Neural cell (in vitro differentiated cells): ENCODE results near the gene SOX13. TPM values are rescaled to one million over a fixed set of nuclear protein-coding genes. Genes with fewer than 3 reads are reported as not detected.

ENCODE experiments used
- H2AFZ ChIP-seq: fragments of 200-600, 300-800 bp; sonication (generic), shearing (Covaris generic); 2 replicates; pipeline ENCODE4 v1.6.0; 2014; ENCODE audit warnings: low read depth, mild to moderate bottlenecking, antibody characterized with exemption, low read length, moderate library complexity
- H3F3A ChIP-seq: fragments of 200-600 bp; shearing (Covaris generic); 2 replicates; pipeline ENCODE4 v1.6.1; 2016; ENCODE audit warnings: mild to moderate bottlenecking, moderate library complexity, mixed read lengths, antibody characterized with exemption, low read length; ENCODE audit not compliant: insufficient read depth, poor library complexity, severe bottlenecking
- H3K27ac ChIP-seq: fragments of 200-600, 300-800 bp; sonication (generic), shearing (Covaris generic); 2 replicates; pipeline ENCODE4 v1.5.1; 2014; ENCODE audit warnings: mild to moderate bottlenecking, low read length, moderate library complexity
- H3K27me3 ChIP-seq: fragments of 300-800, 200-600 bp; sonication (generic), shearing (Covaris generic); 2 replicates; pipeline ENCODE4 v1.6.0; 2014; ENCODE audit warnings: mild to moderate bottlenecking, low read depth, low read length, moderate library complexity; ENCODE audit not compliant: insufficient read depth
- H3K36me3 ChIP-seq: fragments of 300-800, 200-600 bp; sonication (generic), shearing (Covaris generic); 2 replicates; pipeline ENCODE4 v1.5.1; 2014; ENCODE audit warnings: mild to moderate bottlenecking, antibody characterized with exemption, low read length, moderate library complexity; ENCODE audit not compliant: insufficient read depth
- H3K4me2 ChIP-seq: fragments of 300-800, 200-600 bp; sonication (generic), shearing (Covaris generic); 2 replicates; pipeline ENCODE4 v1.6.0; 2014; ENCODE audit warnings: mild to moderate bottlenecking, low read length
- H3K4me3 ChIP-seq: fragments of 300-800, 200-600 bp; sonication (generic), shearing (Covaris generic); 2 replicates; pipeline ENCODE4 v1.5.1; 2014; ENCODE audit warnings: mild to moderate bottlenecking, low read length, moderate library complexity
- H3K79me2 ChIP-seq: fragments of 200-600 bp; shearing (Covaris generic); replicated peaks from 2 replicates; pipeline ENCODE4 v1.6.0; 2014; ENCODE audit warnings: mild to moderate bottlenecking, low read length, moderate library complexity; ENCODE audit not compliant: insufficient read depth
- H3K9ac ChIP-seq: fragments of 300-800, 200-600 bp; sonication (generic), shearing (Covaris generic); 2 replicates; pipeline ENCODE4 v1.6.1; 2016; ENCODE audit warnings: mild to moderate bottlenecking, low read length, mixed read lengths
- H3K9me2 ChIP-seq: fragments of 200-600 bp; shearing (Covaris generic); 2 replicates; pipeline ENCODE4 v1.6.1; 2016; ENCODE audit warnings: mild to moderate bottlenecking, low read length, mixed read lengths; ENCODE audit not compliant: insufficient read depth
- H3K9me3 ChIP-seq: fragments of 200-600, 300-800 bp; sonication (generic), shearing (Covaris generic); 2 replicates; pipeline ENCODE4 v1.6.1; 2016; ENCODE audit warnings: mild to moderate bottlenecking, mixed run types, low read length, moderate library complexity, mixed read lengths
- H4K20me1 ChIP-seq: fragments of 200-600 bp; shearing (Covaris generic); 2 replicates; pipeline ENCODE4 v1.6.1; 2016; ENCODE audit warnings: mild to moderate bottlenecking, mixed run types; ENCODE audit not compliant: insufficient read depth
- CTCF ChIP-seq: fragments of 450-650 bp; IDR thresholded peaks from 2 replicates; pipeline ENCODE4 v1.5.1; 2014; ENCODE audit warnings: antibody characterized with exemption, mild to moderate bottlenecking, moderate library complexity; ENCODE audit not compliant: poor library complexity, severe bottlenecking
- EP300 ChIP-seq: fragments of 450-650 bp; conservative IDR thresholded peaks from 2 replicates; pipeline ENCODE4 v1.6.1; 2014; ENCODE audit warnings: antibody characterized with exemption, mild to moderate bottlenecking, moderate library complexity; ENCODE audit not compliant: poor library complexity, severe bottlenecking
- EZH2 ChIP-seq: fragments of 200-600, 300-800 bp; shearing (Covaris generic), sonication (generic); IDR thresholded peaks from 2 replicates; pipeline ENCODE4 v1.6.1; 2014; ENCODE audit warnings: antibody characterized with exemption, low read length, borderline replicate concordance, mild to moderate bottlenecking; ENCODE audit not compliant: insufficient read depth, poor library complexity, severe bottlenecking
- MXI1 ChIP-seq: fragments of 450-650 bp; conservative IDR thresholded peaks from 2 replicates; pipeline ENCODE4 v1.6.1; 2014; ENCODE audit warnings: antibody characterized with exemption, mild to moderate bottlenecking; ENCODE audit not compliant: poor library complexity, severe bottlenecking
- POLR2AphosphoS5 ChIP-seq: IDR thresholded peaks from 2 replicates; pipeline ENCODE4 v1.6.1; 2012
- RAD21 ChIP-seq: fragments of 450-650 bp; conservative IDR thresholded peaks from 2 replicates; pipeline ENCODE4 v1.6.1; 2014; ENCODE audit warnings: antibody characterized with exemption, mild to moderate bottlenecking, moderate library complexity
- REST ChIP-seq: IDR thresholded peaks from 2 replicates; pipeline ENCODE4 v1.6.1; 2012; ENCODE audit warnings: borderline replicate concordance
- SMC3 ChIP-seq: fragments of 450-650 bp; conservative IDR thresholded peaks from 2 replicates; pipeline ENCODE4 v1.6.1; 2014; ENCODE audit warnings: antibody characterized with exemption, mild to moderate bottlenecking, moderate library complexity; ENCODE audit not compliant: poor library complexity
- TAF1 ChIP-seq: IDR thresholded peaks from 2 replicates; pipeline ENCODE4 v1.6.1; 2012; ENCODE audit warnings: low read depth
- polyA plus RNA-seq: library from polyadenylated mRNA; depleted of rRNA; stranded (reverse); fragments of >200 nt; gene quantifications from 2 replicates; pipeline ENCODE4 v1.2.3, GENCODE V29; 2014

SOX13 gene
- polyA plus RNA-seq, 1 donor from 2014 or later: 1.7 TPM

GRCh38 chr1:204142032-204142974 lies 69.4 kb downstream of the SOX13 start:
- H3K79me2 ChIP-seq: no peaks in the 10 kb centered on the region
- H3K9me2 ChIP-seq: no peaks in the 10 kb centered on the region
- H3K4me2 ChIP-seq: no peak overlapping the region
- H4K20me1 ChIP-seq: no peaks in the 10 kb centered on the region
- no peak overlapping the region for H3K9ac ChIP-seq
- no peaks in the 10 kb centered on the region for H3F3A ChIP-seq
- no peaks in the 10 kb centered on the region for H3K36me3 ChIP-seq
- H2AFZ ChIP-seq: no peak overlapping the region
- H3K27me3 ChIP-seq: no peaks in the 10 kb centered on the region
- H3K9me3 ChIP-seq: no peaks in the 10 kb centered on the region
- H3K4me3 ChIP-seq: no peak overlapping the region
- TF ChIP-seq EZH2: no peak
- no peak for TF ChIP-seq REST
- TF ChIP-seq SMC3: no peak
- no peak for TF ChIP-seq TAF1
- no peak for TF ChIP-seq EP300
- TF ChIP-seq CTCF: no peak
- TF ChIP-seq RAD21: no peak
- no peak for TF ChIP-seq MXI1
- H3K27ac ChIP-seq: no peak overlapping the region

GRCh38 chr1:204143276-204144041 lies 70.5 kb downstream of the SOX13 start:
- H4K20me1 ChIP-seq: no peaks in the 10 kb centered on the region
- H3K9ac ChIP-seq: no peak overlapping the region
- TF ChIP-seq EZH2 (no peak), RAD21 (no peak), REST (no peak), SMC3 (no peak), POLR2AphosphoS5 (no peak), TAF1 (no peak), EP300 (no peak)
- H3F3A ChIP-seq: no peaks in the 10 kb centered on the region
- H3K27ac ChIP-seq: no peak overlapping the region
- H3K27me3 ChIP-seq: no peaks in the 10 kb centered on the region
- no peaks in the 10 kb centered on the region for H3K36me3 ChIP-seq
- H3K4me2 ChIP-seq: no peak overlapping the region
- H3K4me3 ChIP-seq: no peak overlapping the region
- H3K9me3 ChIP-seq: no peaks in the 10 kb centered on the region
- no peaks in the 10 kb centered on the region for H3K9me2 ChIP-seq
- no peak overlapping the region for H2AFZ ChIP-seq
- no peaks in the 10 kb centered on the region for H3K79me2 ChIP-seq
